Muscle of leg (tissue), 11 donors: ENCODE data around the gene FSTL4. TPM values are rescaled to one million over a fixed set of nuclear protein-coding genes. Genes with fewer than 3 reads are reported as not detected.

Experiments
- DNase-seq: peaks from one replicate; pipeline ENCODE4 v3.0.0; 2013
- H3K27ac ChIP-seq: one replicate; pipeline ENCODE4 v1.5.1; 2013; ENCODE audit warnings: mild to moderate bottlenecking, low read length, control low read depth
- H3K27me3 ChIP-seq: one replicate; pipeline ENCODE4 v1.6.1; 2013; ENCODE audit warnings: low read length; ENCODE audit not compliant: control insufficient read depth, insufficient read depth
- H3K36me3 ChIP-seq: one replicate; pipeline ENCODE4 v1.6.1; 2013; ENCODE audit warnings: low read length; ENCODE audit not compliant: control insufficient read depth, insufficient read depth
- H3K4me1 ChIP-seq: one replicate; pipeline ENCODE4 v1.6.1; 2013; ENCODE audit warnings: low read length; ENCODE audit not compliant: control insufficient read depth, insufficient read depth
- H3K4me3 ChIP-seq: one replicate; pipeline ENCODE4 v1.5.1; 2013; ENCODE audit warnings: low read length, control low read depth
- H3K9me3 ChIP-seq: replicated peaks from 2 replicates; pipeline ENCODE4 v1.6.1; 2013; ENCODE audit warnings: low read depth, low read length; ENCODE audit not compliant: control insufficient read depth
- WGBS: methylation state at CpG from one replicate; pipeline ENCODE4 v1.1.5; 2013; ENCODE audit warnings: missing lambda C conversion rate; ENCODE audit not compliant: insufficient coverage; 5-methylcytosine and 5-hydroxymethylcytosine counted together
- polyA plus RNA-seq, 8 donors: library from polyadenylated mRNA; unstranded; fragments of 120-200 nt; gene quantifications; one replicate each; pipeline versions ENCODE4 v1.2.1 to v1.2.3, GENCODE V29; 2013; ENCODE audit warnings: inconsistent platforms in 1 of 8, low replicate concordance in 1 of 8; ENCODE audit not compliant: insufficient read length in 8 of 8, insufficient read depth in 1 of 8
- total RNA-seq: library from RNA; stranded (reverse); fragments of 120-200 nt; gene quantifications from one replicate; pipeline ENCODE4 v1.2.4, GENCODE V29; 2013

The FSTL4 gene
- total and polyA plus RNA-seq, 9 donors = 0.68 to 1.8 (median 1.3) TPM

GRCh38 chr5:133277744-133278143 lies 334.6 kb downstream of the FSTL4 start:
- Histone ChIP-seq H3K9me3 (no peaks in the 10 kb centered on the region), H3K27me3 (no peaks in the 10 kb centered on the region), H3K36me3 (no peaks in the 10 kb centered on the region), H3K4me3 (no peak overlapping the region), H3K4me1 (peaks cover 23% of the 10 kb centered on the region), H3K27ac (no peak overlapping the region)
- no peak for DNase-seq
- WGBS = 90% methylated on average over 8 of the region's 8 CpGs

GRCh38 chr5:133276171-133276570 lies 336.2 kb downstream of the FSTL4 start:
- no peaks in the 10 kb centered on the region for H3K9me3 ChIP-seq
- H3K27ac ChIP-seq = no peak overlapping the region
- H3K4me3 ChIP-seq = no peak overlapping the region
- no peak for DNase-seq
- peaks cover 24% of the 10 kb centered on the region for H3K4me1 ChIP-seq
- no peaks in the 10 kb centered on the region for H3K27me3 ChIP-seq
- no peaks in the 10 kb centered on the region for H3K36me3 ChIP-seq
- 59% methylated on average over 4 of the region's 4 CpGs for WGBS

GRCh38 chr5:133275631-133276030 lies 336.7 kb downstream of the FSTL4 start:
- DNase-seq = no peak
- H3K4me3 ChIP-seq = no peak overlapping the region
- H3K36me3 ChIP-seq = no peaks in the 10 kb centered on the region

GRCh38 chr5:133274597-133274935 lies 337.8 kb downstream of the FSTL4 start:
- Histone ChIP-seq H3K4me1 (peaks cover 17% of the 10 kb centered on the region), H3K4me3 (no peak overlapping the region), H3K36me3 (no peaks in the 10 kb centered on the region), H3K27ac (no peak overlapping the region), H3K9me3 (no peaks in the 10 kb centered on the region), H3K27me3 (no peaks in the 10 kb centered on the region)
- WGBS = no CpG with 5 or more reads among the region's 5 CpGs
- no peak for DNase-seq

More at GRCh38 chr5:133275631-133276030, 336.7 kb downstream of the FSTL4 start:
- Histone ChIP-seq H3K27me3 (no peaks in the 10 kb centered on the region), H3K27ac (no peak overlapping the region), H3K4me1 (peaks cover 21% of the 10 kb centered on the region), H3K9me3 (no peaks in the 10 kb centered on the region)
- WGBS = 64% methylated on average over 3 of the region's 7 CpGs

- peaks cover 17% of the 10 kb centered on the region for H3K4me1 ChIP-seq
- H3K27ac ChIP-seq = peak overlapping the region; percentile 35
- H3K36me3 ChIP-seq = no peaks in the 10 kb centered on the region
- no peak overlapping the region for H3K4me3 ChIP-seq
- H3K9me3 ChIP-seq = no peaks in the 10 kb centered on the region
- WGBS = 40% methylated on average over 6 of the region's 8 CpGs
- DNase-seq = peak; percentile 42
- H3K27me3 ChIP-seq = no peaks in the 10 kb centered on the region
Observed at GRCh38 chr5:133273661-133274596, 338.4 kb downstream of the FSTL4 start.

GRCh38 chr5:133272345-133272744 lies 340.0 kb downstream of the FSTL4 start:
- Histone ChIP-seq H3K9me3 (no peaks in the 10 kb centered on the region), H3K4me1 (peaks cover 17% of the 10 kb centered on the region), H3K27ac (no peak overlapping the region), H3K4me3 (no peak overlapping the region), H3K36me3 (no peaks in the 10 kb centered on the region), H3K27me3 (no peaks in the 10 kb centered on the region)
- no peak for DNase-seq
- WGBS = 78% methylated on average over 4 of the region's 16 CpGs

- no peaks in the 10 kb centered on the region for H3K9me3 ChIP-seq
- peaks cover 21% of the 10 kb centered on the region for H3K4me1 ChIP-seq
- no peak overlapping the region for H3K27ac ChIP-seq
- no peaks in the 10 kb centered on the region for H3K36me3 ChIP-seq
- no peak for DNase-seq
- WGBS = no CpG with 5 or more reads among the region's 5 CpGs
- H3K27me3 ChIP-seq = no peaks in the 10 kb centered on the region
- H3K4me3 ChIP-seq = no peak overlapping the region
Observed at GRCh38 chr5:133271606-133272005, 340.7 kb downstream of the FSTL4 start.

- H3K9me3 ChIP-seq = no peaks in the 10 kb centered on the region
- peaks cover 35% of the 10 kb centered on the region for H3K4me1 ChIP-seq
- WGBS = no CpG with 5 or more reads among the region's 5 CpGs
- DNase-seq = peak; percentile 52
- H3K27me3 ChIP-seq = no peaks in the 10 kb centered on the region
- H3K4me3 ChIP-seq = no peak overlapping the region
- no peak overlapping the region for H3K27ac ChIP-seq
- H3K36me3 ChIP-seq = no peaks in the 10 kb centered on the region
Observed at GRCh38 chr5:133269691-133270090, 342.6 kb downstream of the FSTL4 start.

- Histone ChIP-seq H3K4me1 (peaks cover 25% of the 10 kb centered on the region), H3K9me3 (no peaks in the 10 kb centered on the region), H3K36me3 (no peaks in the 10 kb centered on the region), H3K4me3 (no peak overlapping the region), H3K27me3 (no peaks in the 10 kb centered on the region), H3K27ac (no peak overlapping the region)
- no CpG with 5 or more reads among the region's 1 CpG for WGBS
- no peak for DNase-seq
Observed at GRCh38 chr5:133267601-133268000, 344.7 kb downstream of the FSTL4 start.

- no peaks in the 10 kb centered on the region for H3K27me3 ChIP-seq
- WGBS = 95% methylated on average over 3 of the region's 4 CpGs
Observed at GRCh38 chr5:133266966-133267365, 345.4 kb downstream of the FSTL4 start.

More at GRCh38 chr5:133266966-133267365, 345.4 kb downstream of the FSTL4 start:
- Histone ChIP-seq H3K4me3 (no peak overlapping the region), H3K36me3 (no peaks in the 10 kb centered on the region), H3K27ac (no peak overlapping the region), H3K4me1 (peaks cover 25% of the 10 kb centered on the region), H3K9me3 (no peaks in the 10 kb centered on the region)
- DNase-seq = no peak
